ENCODE data around the gene GRID1. TPM values are rescaled to one million over a fixed set of nuclear protein-coding genes. Genes with fewer than 3 reads are reported as not detected.

Gene GRID1
- total and polyA plus RNA-seq, 10 of the 15 experiments (the other 5 are each of a cell fraction or from before 2014, with no cell fraction given), result 0.04 to 0.62 (median 0.08) TPM; not detected in 5

- intact Hi-C loops (cut with micrococcal nuclease; ENCODE audit: unreplicated experiment) (no loop called here), in situ Hi-C loops (cut with MboI) (no loop called here)
- FAIRE-seq (no peak), ATAC-seq (peak; percentile 28; the same call in 1 of the 3 replicates), DNase-seq (ENCODE audit: low read depth, low spot score) (no peak)
- no peak overlapping the region for H3K27ac ChIP-seq (ENCODE audit: control insufficient read depth, insufficient read depth)
- POLR2A ChIA-PET, result no interaction called here
- no peaks in the 10 kb centered on the region for H4K20me1 ChIP-seq (ENCODE audit: control insufficient read depth, insufficient read depth)
- H3K9me3 ChIP-seq (replicated peaks; ENCODE audit: control insufficient read depth, insufficient read depth, low read length), result no peaks in the 10 kb centered on the region
- no peaks in the 10 kb centered on the region for H3K79me2 ChIP-seq (ENCODE audit: control insufficient read depth, insufficient read depth, low read length)
- H2AFZ ChIP-seq (ENCODE audit: control insufficient read depth, low read depth, low read length), result no peak overlapping the region
- H3K4me1 ChIP-seq (ENCODE audit: control insufficient read depth, insufficient read depth, low read length), result no peaks in the 10 kb centered on the region
- H3K27me3 ChIP-seq (replicated peaks in 1 of 2; ENCODE audit: control insufficient read depth in 2 of 2, insufficient read depth in 2 of 2, low read length in 1 of 2), result no peaks in the 10 kb centered on the region
- TF ChIP-seq, protein P1, sequence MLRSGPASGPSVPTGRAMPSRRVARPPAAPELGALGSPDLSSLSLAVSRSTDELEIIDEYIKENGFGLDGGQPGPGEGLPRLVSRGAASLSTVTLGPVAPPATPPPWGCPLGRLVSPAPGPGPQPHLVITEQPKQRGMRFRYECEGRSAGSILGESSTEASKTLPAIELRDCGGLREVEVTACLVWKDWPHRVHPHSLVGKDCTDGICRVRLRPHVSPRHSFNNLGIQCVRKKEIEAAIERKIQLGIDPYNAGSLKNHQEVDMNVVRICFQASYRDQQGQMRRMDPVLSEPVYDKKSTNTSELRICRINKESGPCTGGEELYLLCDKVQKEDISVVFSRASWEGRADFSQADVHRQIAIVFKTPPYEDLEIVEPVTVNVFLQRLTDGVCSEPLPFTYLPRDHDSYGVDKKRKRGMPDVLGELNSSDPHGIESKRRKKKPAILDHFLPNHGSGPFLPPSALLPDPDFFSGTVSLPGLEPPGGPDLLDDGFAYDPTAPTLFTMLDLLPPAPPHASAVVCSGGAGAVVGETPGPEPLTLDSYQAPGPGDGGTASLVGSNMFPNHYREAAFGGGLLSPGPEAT (IDR thresholded peaks at IDR 0.05; ENCODE audit: low read depth), result 0 out of 2 replicates have a peak, but pooled peaks have one; percentile 26
- TF ChIP-seq SPI1 (IDR thresholded peaks at IDR 0.05; ENCODE audit: borderline replicate concordance, insufficient read depth, low read depth, low read length) (peak; percentile 65; the same call in 1 of the 2 replicates), POLR2AphosphoS5 (IDR thresholded peaks at IDR 0.05; ENCODE audit: low read length) (no peak), USF2 (IDR thresholded peaks at IDR 0.05; ENCODE audit: borderline replicate concordance, low read depth, low read length) (no peak)
- BruUV-seq (replicated peaks), result no TSS peak
- SMC1A ChIA-PET (ENCODE audit: uncharacterized antibody, unreplicated experiment), result no interaction called here
- no peak overlapping the region for H3K4me3 ChIP-seq
- RAD21 ChIA-PET (ENCODE audit: unreplicated experiment), result no interaction called here
- H3K36me3 ChIP-seq (ENCODE audit: control insufficient read depth in 2 of 2, insufficient read depth in 2 of 2, low read length in 1 of 2), result no peaks in the 10 kb centered on the region
- no peak overlapping the region for H3K9ac ChIP-seq (ENCODE audit: control insufficient read depth, insufficient read depth, low read length)
- no peak overlapping the region for H3K4me2 ChIP-seq (ENCODE audit: control insufficient read depth, insufficient read depth)
- CTCF ChIA-PET, result no interaction called here
Observed at GRCh38 chr10:85874208-85874607, 492.4 kb downstream of the GRID1 start.

DNA sequence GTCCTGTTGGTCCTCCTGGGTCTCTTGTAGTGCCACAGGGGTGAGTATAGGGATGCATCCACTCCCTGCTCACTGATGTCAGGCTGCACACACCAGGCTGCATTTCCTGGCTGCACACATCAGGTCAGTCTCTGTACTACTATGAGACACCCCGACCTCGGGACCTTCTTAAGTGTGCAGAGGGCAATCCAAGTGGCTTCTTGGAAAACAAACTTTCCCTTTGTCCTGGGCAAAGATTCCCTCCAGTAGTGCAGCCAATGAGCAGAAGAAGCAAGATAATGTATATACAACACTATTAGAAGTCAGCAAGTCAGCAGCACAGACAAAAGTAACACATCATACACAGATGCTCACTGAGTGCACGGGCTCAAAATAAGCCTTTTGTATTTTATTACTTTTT lies 493.5 kb downstream of the GRID1 start:
- FAIRE-seq, result no peak
- no peak for TF ChIP-seq RB1 (IDR thresholded peaks at IDR 0.05; ENCODE audit: borderline replicate concordance)
- no peak for TF ChIP-seq SUPT20H (IDR thresholded peaks at IDR 0.05; ENCODE audit: borderline replicate concordance, control insufficient read depth, low read depth, low read length)
- no peak for TF ChIP-seq RAD51 (IDR thresholded peaks at IDR 0.05)
- TF ChIP-seq, protein P2, sequence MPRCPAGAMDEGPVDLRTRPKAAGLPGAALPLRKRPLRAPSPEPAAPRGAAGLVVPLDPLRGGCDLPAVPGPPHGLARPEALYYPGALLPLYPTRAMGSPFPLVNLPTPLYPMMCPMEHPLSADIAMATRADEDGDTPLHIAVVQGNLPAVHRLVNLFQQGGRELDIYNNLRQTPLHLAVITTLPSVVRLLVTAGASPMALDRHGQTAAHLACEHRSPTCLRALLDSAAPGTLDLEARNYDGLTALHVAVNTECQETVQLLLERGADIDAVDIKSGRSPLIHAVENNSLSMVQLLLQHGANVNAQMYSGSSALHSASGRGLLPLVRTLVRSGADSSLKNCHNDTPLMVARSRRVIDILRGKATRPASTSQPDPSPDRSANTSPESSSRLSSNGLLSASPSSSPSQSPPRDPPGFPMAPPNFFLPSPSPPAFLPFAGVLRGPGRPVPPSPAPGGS (IDR thresholded peaks at IDR 0.05; ENCODE audit: borderline replicate concordance, insufficient read depth, low read depth, low read length, poor library complexity, severe bottlenecking), result no peak
- TF ChIP-seq FOXK2 (IDR thresholded peaks at IDR 0.05), result no peak
- TF ChIP-seq CHD1 (IDR thresholded peaks at IDR 0.05; ENCODE audit: low read depth, low read length), result no peak
- TF ChIP-seq IRF4 (IDR thresholded peaks at IDR 0.05; ENCODE audit: low read depth, low read length), result no peak
- TF ChIP-seq RFX5 (IDR thresholded peaks at IDR 0.05; ENCODE audit: low read depth, low read length), result no peak
- TF ChIP-seq MYB (IDR thresholded peaks at IDR 0.05; ENCODE audit: borderline replicate concordance, low read depth, low read length), result no peak

More for the DNA sequence above, 493.5 kb downstream of the GRID1 start:
- Histone ChIP-seq H4K20me1 (ENCODE audit: control insufficient read depth, insufficient read depth) (no peaks in the 10 kb centered on the region), H3K4me1 (ENCODE audit: control insufficient read depth, insufficient read depth, low read length) (no peaks in the 10 kb centered on the region), H3K79me2 (ENCODE audit: control insufficient read depth, insufficient read depth, low read length) (no peaks in the 10 kb centered on the region), H3K27me3 (replicated peaks in 1 of 2; ENCODE audit: control insufficient read depth in 2 of 2, insufficient read depth in 2 of 2, low read length in 1 of 2) (no peaks in the 10 kb centered on the region), H3K9me3 (replicated peaks; ENCODE audit: control insufficient read depth, insufficient read depth, low read length) (no peaks in the 10 kb centered on the region), H3K9ac (ENCODE audit: control insufficient read depth, insufficient read depth, low read length) (no peak overlapping the region), H3K36me3 (ENCODE audit: control insufficient read depth in 2 of 2, insufficient read depth in 2 of 2, low read length in 1 of 2) (no peaks in the 10 kb centered on the region), H2AFZ (ENCODE audit: control insufficient read depth, low read depth, low read length) (no peak overlapping the region), H3K4me3 (no peak overlapping the region), H3K27ac (ENCODE audit: control insufficient read depth, insufficient read depth) (no peak overlapping the region), H3K4me2 (ENCODE audit: control insufficient read depth, insufficient read depth) (no peak overlapping the region)
- DNase-seq (ENCODE audit: low read depth, low spot score) (no peak), ATAC-seq (no peak)
- ChIA-PET RAD21 (ENCODE audit: unreplicated experiment) (no interaction called here), CTCF (no interaction called here), SMC1A (ENCODE audit: uncharacterized antibody, unreplicated experiment) (no interaction called here), POLR2A (no interaction called here)
- in situ Hi-C loops (cut with MboI), result no loop called here
- intact Hi-C loops (cut with micrococcal nuclease; ENCODE audit: unreplicated experiment), result no loop called here
- 8% methylated on average over 3 of the region's 3 CpGs for WGBS (ENCODE audit: insufficient coverage, insufficient replicate concordance, low lambda C conversion rate, missing lambda C conversion rate)
- BruUV-seq (replicated peaks), result no TSS peak
